IMR-90 (cell line): Measurements from ENCODE around the gene RAB19. TPM values are rescaled to one million over a fixed set of nuclear protein-coding genes. Genes with fewer than 3 reads are reported as not detected.

ENCODE experiments used
- ATAC-seq: fragments of 200-7000 bp; cut with Tn5 transposase; 2 replicates; pipeline ENCODE4 v1.9.1; 2020; ENCODE audit warnings: low read depth, mild to moderate bottlenecking, moderate library complexity
- BruUV-seq: library from RNA; stranded (reverse); fragments of 400-500 nt; replicated peaks from 2 replicates; lab custom pipeline; 2021; lab: Mats Ljungman, UMichigan
- CTCF ChIA-PET: fragments of 300-600 bp; formaldehyde crosslinking; extraction: SDS; loops from one replicate; lab custom pipeline; 2021; ENCODE audit warnings: antibody characterized with exemption; lab: Yijun Ruan, JAX
- POLR2A ChIA-PET: fragments of 300-600 bp; sonication (Branson Sonifier 250); formaldehyde crosslinking; loops from one replicate; lab custom pipeline; 2022; ENCODE audit warnings: antibody characterized with exemption; ENCODE audit not compliant: unreplicated experiment; lab: Charles Lee
- DNase-seq: peaks from one replicate; pipeline ENCODE4 v3.0.0; 2013
- H2AFZ ChIP-seq: replicated peaks from 2 replicates; pipeline ENCODE3; 2013; ENCODE audit warnings: low read length, mild to moderate bottlenecking; ENCODE audit not compliant: poor library complexity
- H2AK5ac ChIP-seq: 2 replicates; pipeline ENCODE4 v1.6.1; 2013; ENCODE audit warnings: low read depth, low read length, inconsistent platforms
- H2AK9ac ChIP-seq: replicated peaks from 2 replicates; pipeline ENCODE3; 2013; ENCODE audit warnings: mild to moderate bottlenecking, low read depth, low read length, moderate library complexity; ENCODE audit not compliant: poor library complexity
- H2BK120ac ChIP-seq: 2 replicates; pipeline ENCODE4 v1.6.1; 2013; ENCODE audit warnings: low read depth, low read length, inconsistent platforms
- H2BK15ac ChIP-seq: 3 replicates; pipeline ENCODE4 v1.6.1; 2013; ENCODE audit warnings: low read depth, low read length, inconsistent platforms
- H2BK20ac ChIP-seq: 2 replicates; pipeline ENCODE4 v1.6.1; 2013; ENCODE audit warnings: low read depth, mild to moderate bottlenecking, inconsistent platforms, low read length, moderate library complexity
- H2BK5ac ChIP-seq: 2 replicates; pipeline ENCODE4 v1.6.1; 2013; ENCODE audit warnings: mild to moderate bottlenecking, low read depth, low read length, inconsistent platforms; ENCODE audit not compliant: poor library complexity, severe bottlenecking
- H3K14ac ChIP-seq: replicated peaks from 2 replicates; pipeline ENCODE4 v1.6.1; 2013; ENCODE audit warnings: low read depth, low read length, inconsistent platforms
- H3K18ac ChIP-seq: 2 replicates; pipeline ENCODE4 v1.6.1; 2013; ENCODE audit warnings: low read depth, low read length, control low read depth
- H3K23ac ChIP-seq: 2 replicates; pipeline ENCODE4 v1.6.1; 2013; ENCODE audit warnings: low read depth, low read length, inconsistent platforms
- H3K27ac ChIP-seq: 2 replicates; pipeline ENCODE4 v1.5.1; 2013; ENCODE audit warnings: mild to moderate bottlenecking, control low read depth, low read length; ENCODE audit not compliant: insufficient read depth
- H3K27me3 ChIP-seq: 2 replicates; pipeline ENCODE4 v1.6.1; 2013; ENCODE audit warnings: low read length; ENCODE audit not compliant: control insufficient read depth, insufficient read depth
- H3K36me3 ChIP-seq: 2 replicates; pipeline ENCODE4 v1.6.1; 2013; ENCODE audit warnings: low read length, mixed read lengths; ENCODE audit not compliant: control insufficient read depth, insufficient read depth
- H3K4ac ChIP-seq: 2 replicates; pipeline ENCODE4 v1.6.1; 2013; ENCODE audit warnings: low read depth, low read length, inconsistent platforms
- H3K4me1 ChIP-seq: 2 replicates; pipeline ENCODE4 v1.6.1; 2013; ENCODE audit warnings: low read length, mixed read lengths; ENCODE audit not compliant: control insufficient read depth, insufficient read depth
- H3K4me2 ChIP-seq: 2 replicates; pipeline ENCODE4 v1.6.1; 2013; ENCODE audit warnings: low read depth, mild to moderate bottlenecking, control low read depth, low read length, moderate library complexity
- H3K4me3 ChIP-seq: 2 replicates; pipeline ENCODE4 v1.5.1; 2013; ENCODE audit warnings: low read depth, mild to moderate bottlenecking, control low read depth, low read length, moderate library complexity; ENCODE audit not compliant: insufficient read depth
- H3K56ac ChIP-seq: 2 replicates; pipeline ENCODE4 v1.6.1; 2013; ENCODE audit warnings: low read length, inconsistent platforms; ENCODE audit not compliant: insufficient read depth; ENCODE audit errors: extremely low read depth
- H3K79me1 ChIP-seq, 2 experiments: 2 replicates each; pipeline ENCODE4 v1.6.1; 2013; ENCODE audit warnings: low read length in 2 of 2, inconsistent platforms in 1 of 2, low read depth in 1 of 2
- H3K9ac ChIP-seq: 2 replicates; pipeline ENCODE4 v1.6.1; 2013; ENCODE audit warnings: low read depth, low read length, control low read depth
- H3K9me1 ChIP-seq: 2 replicates; pipeline ENCODE4 v1.6.1; 2013; ENCODE audit warnings: low read length, inconsistent platforms; ENCODE audit not compliant: insufficient read depth
- H3K9me3 ChIP-seq: 2 replicates; pipeline ENCODE4 v1.6.1; 2013; ENCODE audit warnings: low read length; ENCODE audit not compliant: control insufficient read depth, insufficient read depth
- H4K20me1 ChIP-seq: 2 replicates; pipeline ENCODE4 v1.6.1; 2013; ENCODE audit warnings: low read length, inconsistent platforms; ENCODE audit not compliant: insufficient read depth
- H4K5ac ChIP-seq: 2 replicates; pipeline ENCODE4 v1.6.1; 2013; ENCODE audit warnings: mild to moderate bottlenecking, low read depth, low read length, control low read depth
- H4K8ac ChIP-seq, 2 experiments: 2 replicates each; pipeline ENCODE4 v1.6.1; 2013; ENCODE audit warnings: low read depth in 2 of 2, low read length in 2 of 2, control low read depth in 1 of 2, inconsistent platforms in 1 of 2
- H4K91ac ChIP-seq: 2 replicates; pipeline ENCODE4 v1.6.1; 2013; ENCODE audit warnings: low read depth, low read length, inconsistent platforms; ENCODE audit not compliant: insufficient read depth
- MXI1 ChIP-seq: IDR thresholded peaks from 2 replicates; pipeline ENCODE4 v1.6.1; 2012; ENCODE audit warnings: low read depth, mild to moderate bottlenecking, low read length, moderate library complexity, borderline replicate concordance
- NFE2L2 ChIP-seq: fragments of 150-350 bp; IDR thresholded peaks from 2 replicates; pipeline ENCODE4 v1.6.1; 2016; ENCODE audit warnings: low read depth, mild to moderate bottlenecking, low read length
- SMC3 ChIP-seq: fragments of 150-350 bp; IDR thresholded peaks from 2 replicates; pipeline ENCODE4 v1.6.1; 2016; ENCODE audit warnings: low read depth, mild to moderate bottlenecking, antibody characterized with exemption, low read length, moderate library complexity
- WGBS, 2 experiments: methylation state at CpG; one replicate each; pipeline versions ENCODE4 v1.1.5 to v1.1.7; 2013; ENCODE audit warnings: missing lambda C conversion rate in 2 of 2; ENCODE audit not compliant: insufficient read length in 1 of 2; ENCODE audit errors: extremely low coverage in 2 of 2; 5-methylcytosine and 5-hydroxymethylcytosine counted together
- dilution Hi-C: fragments of 300-500 bp; cut with HindIII; formaldehyde crosslinking; loops from one replicate; pipeline ENCODE4 v1.14.3; 2018; ENCODE audit warnings: low sequenced_read_pairs; ENCODE audit not compliant: unreplicated experiment
- in situ Hi-C: fragments of 300-500 bp; cut with MboI; formaldehyde crosslinking; loops from 3 replicates; pipeline ENCODE4 v1.14.3; 2019; ENCODE audit warnings: low sequenced_read_pairs, inconsistent platforms, mixed read lengths
- intact Hi-C: fragments of 100-400 bp; cut with micrococcal nuclease; formaldehyde crosslinking; loops from 2 replicates; pipeline ENCODE4 v1.10.0; 2022
- polyA plus RNA-seq, 3 experiments: library from polyadenylated mRNA; depleted of rRNA; stranded (reverse); fragments of >200 nt; gene quantifications; 2 replicates each; pipeline ENCODE4 v1.2.3, GENCODE V29; 2012; ENCODE audit warnings: low replicate concordance in 1 of 3
- total RNA-seq: library from RNA; depleted of rRNA; stranded (reverse); fragments of >200 nt; gene quantifications from 2 replicates; pipeline ENCODE4 v1.2.3, GENCODE V29; 2012

Gene RAB19
- total and polyA plus RNA-seq, 2 of the 4 experiments (the other 2 are of a cell fraction), result not detected

DNA sequence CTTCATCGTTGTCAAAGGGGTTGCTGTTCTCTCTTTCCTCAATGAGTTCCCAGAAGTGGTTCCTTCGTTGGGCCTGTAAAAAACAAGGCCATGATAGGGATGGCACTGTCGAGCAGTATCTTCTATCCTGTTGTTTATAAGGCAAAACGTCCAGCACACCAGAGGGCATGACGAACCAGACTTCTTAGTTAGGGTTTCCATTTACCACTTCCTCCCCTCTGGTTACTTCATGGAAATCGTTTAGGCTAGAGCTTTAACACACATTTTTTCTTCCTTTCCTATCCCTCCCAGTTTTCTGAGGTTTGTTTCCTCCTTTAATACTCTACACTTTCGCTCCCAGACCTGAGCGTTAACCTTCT is 50.8 kb downstream of the RAB19 start:
- ATAC-seq, result no peak
- Histone ChIP-seq H2AK9ac (no peak overlapping the region), H2AFZ (no peak overlapping the region), H4K91ac (no peak overlapping the region), H3K36me3 (peaks cover 40% of the 10 kb centered on the region), H2BK20ac (no peak overlapping the region), H4K20me1 (no peaks in the 10 kb centered on the region), H3K27ac (no peak overlapping the region), H3K4me3 (no peak overlapping the region), H3K4me2 (no peak overlapping the region), H3K4ac (no peak overlapping the region), H2AK5ac (no peak overlapping the region), H4K8ac (no peak overlapping the region), H3K9me3 (no peaks in the 10 kb centered on the region), H3K27me3 (no peaks in the 10 kb centered on the region), H3K9me1 (peaks cover 5% of the 10 kb centered on the region; the same call in 1 of the 2 replicates), H4K5ac (no peak overlapping the region), H3K14ac (no peak overlapping the region), H3K79me1 (peaks cover 9 to 20% of the 10 kb centered on the region in 2 experiments; a peak in 2 of 4 replicates), H2BK15ac (no peak overlapping the region), H3K56ac (no peak overlapping the region), H3K4me1 (no peaks in the 10 kb centered on the region), H3K18ac (no peak overlapping the region), H3K9ac (no peak overlapping the region), H3K23ac (no peak overlapping the region), H2BK5ac (no peak overlapping the region), H2BK120ac (no peak overlapping the region)
- intact Hi-C loops, result no loop called here
- dilution Hi-C loops, result no loop called here
- no TSS peak for BruUV-seq
- WGBS, 2 experiments, result 93% methylated on average over 2 of the region's 8 CpGs; no CpG with 5 or more reads in 1 of the 2 experiments
- ChIA-PET POLR2A (no interaction called here), CTCF (interaction anchor here (1.6 kb wide), 1 partner anchor 11 kb away, joined by 4 read pairs; no protein-coding TSS in a partner anchor)
- no peak for DNase-seq
- in situ Hi-C loops, result no loop called here
- no peak for TF ChIP-seq NFE2L2
- no peak for TF ChIP-seq MXI1
- no peak for TF ChIP-seq SMC3
